MCF 10A (cell line): ENCODE results near the gene RBFOX1. TPM values are rescaled to one million over a fixed set of nuclear protein-coding genes. Genes with fewer than 3 reads are reported as not detected.

Source experiments
- BruUV-seq: library from RNA; stranded (reverse); fragments of 400-500 nt; replicated peaks from 2 replicates; lab custom pipeline; 2021; lab: Mats Ljungman, UMichigan
- CTCF ChIA-PET: fragments of 300-600 bp; sonication (Branson Sonifier 250); formaldehyde crosslinking; extraction: SDS; loops from one replicate; lab custom pipeline; 2021; ENCODE audit warnings: antibody characterized with exemption, inconsistent platforms; lab: Yijun Ruan, JAX
- POLR2A ChIA-PET: fragments of 300-600, 350-650 bp; sonication (Branson Sonifier 250); formaldehyde crosslinking; extraction: SDS; loops from one replicate; lab custom pipeline; 2020; ENCODE audit warnings: antibody characterized with exemption, inconsistent platforms; lab: Yijun Ruan, JAX
- DNase-seq: peaks from one replicate; pipeline ENCODE4 v3.0.0-alpha.2; 2018; ENCODE audit not compliant: unreplicated experiment
- H3K27ac Mint-ChIP-seq: one replicate; pipeline ENCODE4 v1.8.0; 2022; ENCODE audit warnings: mild to moderate bottlenecking, low read depth, mixed read lengths; ENCODE audit not compliant: unreplicated experiment
- H3K27me3 Mint-ChIP-seq: one replicate; pipeline ENCODE4 v1.8.0; 2022; ENCODE audit warnings: mixed read lengths; ENCODE audit not compliant: insufficient read depth, unreplicated experiment
- H3K36me3 Mint-ChIP-seq: one replicate; pipeline ENCODE4 v1.8.0; 2022; ENCODE audit warnings: mild to moderate bottlenecking, moderate library complexity, mixed read lengths; ENCODE audit not compliant: insufficient read depth, unreplicated experiment
- H3K4me1 Mint-ChIP-seq: one replicate; pipeline ENCODE4 v1.8.0; 2022; ENCODE audit warnings: mixed read lengths; ENCODE audit not compliant: insufficient read depth, unreplicated experiment
- H3K4me3 Mint-ChIP-seq: one replicate; pipeline ENCODE4 v1.8.0; 2022; ENCODE audit warnings: mild to moderate bottlenecking, moderate library complexity, mixed read lengths; ENCODE audit not compliant: unreplicated experiment
- H3K9me3 Mint-ChIP-seq: one replicate; pipeline ENCODE4 v1.8.0; 2022; ENCODE audit warnings: mixed read lengths; ENCODE audit not compliant: unreplicated experiment
- intact Hi-C: fragments of 100-400 bp; cut with micrococcal nuclease; formaldehyde crosslinking; loops from 2 replicates; pipeline ENCODE4 v1.14.1; 2022
- total RNA-seq: library from RNA; stranded (reverse); gene quantifications from 2 replicates; pipeline ENCODE4 v1.2.3, GENCODE V29; 2022
- TF ChIP-seq, protein P1 (sequence below): fragments of 200-600 bp; IDR thresholded peaks from one replicate; pipeline ENCODE4 v1.8.0; 2022; ENCODE audit warnings: antibody characterized with exemption, mild to moderate bottlenecking; ENCODE audit not compliant: unreplicated experiment

Gene RBFOX1
- total RNA-seq, 1 experiment from 2014 or later: not detected

DNA sequence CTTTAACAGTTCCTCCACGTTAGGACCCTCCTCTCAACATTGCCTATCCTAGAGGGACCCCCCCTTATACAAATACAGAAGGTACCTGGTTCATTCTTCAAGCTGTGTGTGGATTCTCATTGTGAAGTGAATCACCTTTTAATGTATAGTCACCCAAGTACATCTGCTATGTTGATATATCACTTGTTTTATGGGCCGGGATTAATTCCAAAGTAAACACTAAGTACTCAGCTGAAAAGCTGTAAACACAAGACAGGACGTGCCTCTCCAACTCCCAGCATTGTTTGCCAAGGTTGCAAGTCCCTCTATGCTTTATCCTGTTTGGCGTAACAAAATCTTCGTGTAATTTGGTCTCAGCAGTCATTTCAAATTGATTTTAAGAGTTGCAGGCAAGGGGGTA is 123.6 kb downstream of the RBFOX1 start:
- H3K9me3 Mint-ChIP-seq: peaks cover 41% of the 10 kb centered on the region

DNA sequence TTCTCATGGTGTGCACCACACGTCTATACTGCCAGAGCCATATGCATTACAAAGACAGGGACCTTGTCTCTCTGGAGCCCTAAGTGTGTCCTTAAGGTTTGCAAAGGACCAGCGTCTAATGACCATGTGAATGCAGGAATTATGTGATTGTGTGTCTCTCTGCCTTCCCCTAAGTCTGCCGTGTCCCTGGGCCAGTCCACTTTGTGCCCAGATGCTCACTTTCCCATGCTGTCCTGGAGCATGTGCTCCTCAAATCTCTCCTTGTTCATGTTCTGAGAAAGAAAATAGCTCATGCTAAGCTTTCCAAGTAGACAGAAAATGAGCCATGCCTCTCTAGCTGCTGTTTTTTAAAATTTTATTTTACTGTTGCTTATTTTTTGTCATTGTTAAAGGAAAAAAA is 125.5 kb downstream of the RBFOX1 start:
- ChIA-PET CTCF (interaction anchor here (0.5 kb wide), 1 partner anchor 14 kb away, joined by 4 read pairs; no protein-coding TSS in a partner anchor), POLR2A (no interaction called here)
- intact Hi-C loops: no loop called here
- Mint-ChIP-seq H3K4me1 (no peaks in the 10 kb centered on the region), H3K36me3 (peaks cover 5% of the 10 kb centered on the region), H3K4me3 (no peak overlapping the region), H3K9me3 (peaks cover 31% of the 10 kb centered on the region), H3K27ac (no peak overlapping the region), H3K27me3 (no peaks in the 10 kb centered on the region)
- DNase-seq: no peak
- TF ChIP-seq, protein P1, sequence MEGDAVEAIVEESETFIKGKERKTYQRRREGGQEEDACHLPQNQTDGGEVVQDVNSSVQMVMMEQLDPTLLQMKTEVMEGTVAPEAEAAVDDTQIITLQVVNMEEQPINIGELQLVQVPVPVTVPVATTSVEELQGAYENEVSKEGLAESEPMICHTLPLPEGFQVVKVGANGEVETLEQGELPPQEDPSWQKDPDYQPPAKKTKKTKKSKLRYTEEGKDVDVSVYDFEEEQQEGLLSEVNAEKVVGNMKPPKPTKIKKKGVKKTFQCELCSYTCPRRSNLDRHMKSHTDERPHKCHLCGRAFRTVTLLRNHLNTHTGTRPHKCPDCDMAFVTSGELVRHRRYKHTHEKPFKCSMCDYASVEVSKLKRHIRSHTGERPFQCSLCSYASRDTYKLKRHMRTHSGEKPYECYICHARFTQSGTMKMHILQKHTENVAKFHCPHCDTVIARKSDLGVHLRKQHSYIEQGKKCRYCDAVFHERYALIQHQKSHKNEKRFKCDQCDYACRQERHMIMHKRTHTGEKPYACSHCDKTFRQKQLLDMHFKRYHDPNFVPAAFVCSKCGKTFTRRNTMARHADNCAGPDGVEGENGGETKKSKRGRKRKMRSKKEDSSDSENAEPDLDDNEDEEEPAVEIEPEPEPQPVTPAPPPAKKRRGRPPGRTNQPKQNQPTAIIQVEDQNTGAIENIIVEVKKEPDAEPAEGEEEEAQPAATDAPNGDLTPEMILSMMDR: no peak
- no TSS peak for BruUV-seq

More for the DNA sequence above, 123.6 kb downstream of the RBFOX1 start:
- TF ChIP-seq, protein P1: no peak
- Mint-ChIP-seq H3K4me3 (no peak overlapping the region), H3K4me1 (no peaks in the 10 kb centered on the region), H3K27me3 (no peaks in the 10 kb centered on the region), H3K36me3 (peaks cover 5% of the 10 kb centered on the region), H3K27ac (no peak overlapping the region)
- CTCF ChIA-PET: no interaction called here
- BruUV-seq: no TSS peak
- POLR2A ChIA-PET: no interaction called here
- intact Hi-C loops: no loop called here
- no peak for DNase-seq

DNA sequence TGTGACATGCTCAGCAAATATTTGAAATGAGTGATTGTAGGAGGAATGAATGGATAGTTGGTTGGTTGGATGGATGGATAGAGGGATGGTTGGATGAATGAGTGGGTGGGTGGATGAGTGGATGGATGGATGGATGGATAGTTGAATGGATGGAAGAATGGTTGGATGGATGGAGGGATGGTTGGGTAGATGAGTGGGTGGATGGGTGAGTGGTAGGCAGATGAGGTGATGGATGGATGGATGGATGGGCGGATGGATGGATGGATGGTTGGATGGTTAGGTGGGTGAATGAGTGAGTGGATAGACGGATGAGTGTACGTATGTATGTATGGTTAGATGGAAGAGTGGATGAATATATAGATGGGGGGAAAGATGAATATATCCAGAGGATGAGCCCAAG is 137.7 kb downstream of the RBFOX1 start:
- TF ChIP-seq, protein P1: no peak
- POLR2A ChIA-PET: no interaction called here
- no peak for DNase-seq
- no TSS peak for BruUV-seq
- no peak overlapping the region for H3K4me3 Mint-ChIP-seq
- peaks cover 18% of the 10 kb centered on the region for H3K9me3 Mint-ChIP-seq
- H3K36me3 Mint-ChIP-seq: no peaks in the 10 kb centered on the region
- H3K27me3 Mint-ChIP-seq: no peaks in the 10 kb centered on the region
- H3K4me1 Mint-ChIP-seq: no peaks in the 10 kb centered on the region
- CTCF ChIA-PET: no interaction called here
- H3K27ac Mint-ChIP-seq: no peak overlapping the region
- intact Hi-C loops: no loop called here

DNA sequence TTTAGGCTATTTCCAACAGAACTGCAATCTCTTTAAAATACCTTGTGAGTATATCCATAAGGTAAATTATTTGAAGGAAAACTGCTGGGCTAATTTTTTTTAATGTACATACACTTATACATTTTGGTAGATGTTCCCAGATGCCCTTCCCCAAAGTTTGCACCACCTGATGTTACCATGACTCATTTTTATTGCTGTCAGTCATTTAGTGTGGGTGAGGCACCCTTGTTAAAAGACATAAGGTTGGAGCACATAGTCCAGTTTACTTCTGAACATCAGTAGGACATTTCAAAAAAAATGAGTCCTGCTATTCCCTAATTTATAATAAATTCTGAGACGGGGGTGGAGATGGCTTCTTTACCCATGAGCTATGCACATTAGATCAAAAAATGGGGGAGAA is 138.6 kb downstream of the RBFOX1 start:
- H3K4me1 Mint-ChIP-seq: no peaks in the 10 kb centered on the region
- H3K4me3 Mint-ChIP-seq: no peak overlapping the region
- no peaks in the 10 kb centered on the region for H3K36me3 Mint-ChIP-seq
- peaks cover 18% of the 10 kb centered on the region for H3K9me3 Mint-ChIP-seq
- CTCF ChIA-PET: interaction anchor here (0.5 to 0.7 kb wide), 2 partner anchors 11 to 13 kb away, joined by 3 to 4 read pairs; no protein-coding TSS in a partner anchor
- H3K27ac Mint-ChIP-seq: no peak overlapping the region
- no TSS peak for BruUV-seq
- no peak for DNase-seq
- POLR2A ChIA-PET: no interaction called here
- TF ChIP-seq, protein P1: no peak
- intact Hi-C loops: no loop called here
- no peaks in the 10 kb centered on the region for H3K27me3 Mint-ChIP-seq
